GM12878 (cell line): ENCODE measurements around the gene MAST3. TPM values are rescaled to one million over a fixed set of nuclear protein-coding genes. Genes with fewer than 3 reads are reported as not detected.

Source experiments
- ATF2 ChIP-seq: IDR thresholded peaks from 2 replicates; pipeline ENCODE4 v1.6.1; 2012; ENCODE audit warnings: low read length, inconsistent platforms
- BHLHE40 ChIP-seq, 2 experiments: fragments of 450-650 bp in 1 of 2; IDR thresholded peaks; 2 replicates each; pipeline ENCODE4 v1.6.1; 2011 to 2017; ENCODE audit warnings: low read depth in 2 of 2, borderline replicate concordance in 1 of 2, improper control_type of control experiment in 1 of 2, low read length in 1 of 2, mild to moderate bottlenecking in 1 of 2
- FOXK2 ChIP-seq: fragments of 450-650 bp; IDR thresholded peaks from 2 replicates; pipeline ENCODE4 v1.6.1; 2017; ENCODE audit warnings: mild to moderate bottlenecking, moderate library complexity
- GABPA ChIP-seq: IDR thresholded peaks from 2 replicates; pipeline ENCODE4 v1.6.1; 2014; ENCODE audit warnings: antibody characterized with exemption, low read depth, mild to moderate bottlenecking, inconsistent platforms
- NFYA ChIP-seq: IDR thresholded peaks from 2 replicates; pipeline ENCODE4 v1.6.1; 2011; ENCODE audit warnings: low read depth, mild to moderate bottlenecking, low read length, improper control_type of control experiment, borderline replicate concordance
- RAD51 ChIP-seq: fragments of 450-650 bp; IDR thresholded peaks from 2 replicates; pipeline ENCODE4 v1.6.1; 2016; ENCODE audit warnings: moderate library complexity, mild to moderate bottlenecking, inconsistent platforms
- RELA ChIP-seq: fragments of 450-650 bp; IDR thresholded peaks from 2 replicates; pipeline ENCODE4 v1.8.0; 2014; ENCODE audit warnings: borderline replicate concordance; ENCODE audit not compliant: partially characterized antibody
- RELB ChIP-seq: fragments of 450-650 bp; IDR thresholded peaks from 2 replicates; pipeline ENCODE4 v1.6.1; 2017; ENCODE audit warnings: low read depth, mild to moderate bottlenecking, moderate library complexity
- RUNX3 ChIP-seq: IDR thresholded peaks from 2 replicates; pipeline ENCODE4 v1.6.1; 2012; ENCODE audit warnings: low read length, inconsistent platforms
- SP1 ChIP-seq: IDR thresholded peaks from one replicate; pipeline ENCODE4 v1.6.1; 2011; ENCODE audit warnings: low read depth, low read length
- TCF12 ChIP-seq: IDR thresholded peaks from 2 replicates; pipeline ENCODE4 v1.6.1; 2011; ENCODE audit warnings: low read depth, mild to moderate bottlenecking, low read length
- YBX1 ChIP-seq: fragments of 450-650 bp; IDR thresholded peaks from 2 replicates; pipeline ENCODE4 v1.6.1; 2016; ENCODE audit warnings: antibody characterized with exemption
- ZBED1 ChIP-seq: IDR thresholded peaks from 2 replicates; pipeline ENCODE4 v1.6.1; 2016; ENCODE audit warnings: borderline replicate concordance
- ZBTB33 ChIP-seq: fragments of 450-650 bp; IDR thresholded peaks from 2 replicates; pipeline ENCODE4 v1.6.1; 2017; ENCODE audit warnings: mild to moderate bottlenecking
- ZNF207 ChIP-seq: fragments of 450-650 bp; IDR thresholded peaks from 2 replicates; pipeline ENCODE4 v1.6.1; 2014; ENCODE audit warnings: antibody characterized with exemption, mild to moderate bottlenecking, borderline replicate concordance
- polyA plus RNA-seq, 11 experiments: library from polyadenylated mRNA; depleted of rRNA in 4 of 11; unstranded in 6 of 11; stranded (reverse) in 5 of 11; fragments of >200 nt; fragmentation: Nextera tagmentation in 4 of 11; fragmentation: Illumina TruSeq in 1 of 11; extraction: Ambion mirVana in 4 of 11; extraction: Trizol in 1 of 11; gene quantifications; 1 replicate in 1 of 11; 2 replicates in 10 of 11; pipeline versions ENCODE4 v1.2.1 to v1.2.3, GENCODE V29; 2011 to 2016; ENCODE audit warnings: inconsistent platforms in 2 of 11, missing spikeins in 2 of 11, low read depth in 1 of 11
- total RNA-seq, 4 experiments: library from RNA; depleted of rRNA in 3 of 4; stranded (reverse); fragments of >200 nt in 3 of 4; fragmentation: Illumina TruSeq in 1 of 4; extraction: Trizol in 1 of 4; gene quantifications; 2 replicates each; pipeline versions ENCODE4 v1.2.1 to v1.2.3, GENCODE V29; 2013 to 2021
- TF ChIP-seq, protein P1 (sequence below): IDR thresholded peaks from 2 replicates; pipeline ENCODE4 v1.6.1; 2011; ENCODE audit warnings: low read depth, low read length, improper control_type of control experiment, borderline replicate concordance
- TF ChIP-seq, protein P2 (sequence below): fragments of 450-650 bp; IDR thresholded peaks from 2 replicates; pipeline ENCODE4 v1.6.1; 2018; ENCODE audit warnings: borderline replicate concordance, mild to moderate bottlenecking; ENCODE audit not compliant: partially characterized antibody

Gene MAST3
- total and polyA plus RNA-seq, 10 of the 15 experiments (the other 5 are each of a cell fraction or from before 2014, with no cell fraction given), result 3.0 to 22.2 (median 7.5) TPM

DNA sequence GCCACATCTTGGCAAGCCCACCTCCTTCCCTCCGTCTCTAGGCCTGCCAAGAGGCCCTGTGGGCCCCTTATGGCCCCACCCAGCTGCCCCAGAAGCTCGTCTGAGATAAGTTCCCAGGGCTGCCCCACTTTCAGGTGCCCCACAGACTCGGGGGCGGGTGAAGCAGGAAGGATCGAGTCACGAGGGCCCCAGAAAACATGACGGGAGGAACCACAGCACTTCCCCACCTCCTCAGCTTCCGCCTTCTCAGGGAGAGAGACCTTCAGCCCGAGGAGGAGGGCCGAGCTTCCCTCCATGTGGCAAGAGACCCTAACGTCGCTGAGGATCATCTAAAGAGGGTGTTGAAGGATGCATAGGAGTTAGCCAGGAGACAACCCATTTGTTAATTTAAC is 6.4 kb upstream of the MAST3 start (continued):
- TF ChIP-seq YBX1 (no peak), NFYA (no peak), RAD51 (peak; percentile 82), BHLHE40 (IDR thresholded peaks at IDR 0.05; ENCODE audit: borderline replicate concordance in 1 of 2, low read depth in 2 of 2, low read length in 1 of 2) (peak; percentile 68 to 77), ZBED1 (no peak), SP1 (no peak), RUNX3 (peak; percentile 78), ATF2 (no peak), GABPA (peak; percentile 53; the same call in 1 of the 2 replicates), TCF12 (no peak), RELA (no peak), FOXK2 (no peak), ZNF207 (0 out of 2 replicates have a peak, but pooled peaks have one; percentile 20), ZBTB33 (no peak), RELB (peak; percentile 46; the same call in 1 of the 2 replicates)
- TF ChIP-seq, protein P1, sequence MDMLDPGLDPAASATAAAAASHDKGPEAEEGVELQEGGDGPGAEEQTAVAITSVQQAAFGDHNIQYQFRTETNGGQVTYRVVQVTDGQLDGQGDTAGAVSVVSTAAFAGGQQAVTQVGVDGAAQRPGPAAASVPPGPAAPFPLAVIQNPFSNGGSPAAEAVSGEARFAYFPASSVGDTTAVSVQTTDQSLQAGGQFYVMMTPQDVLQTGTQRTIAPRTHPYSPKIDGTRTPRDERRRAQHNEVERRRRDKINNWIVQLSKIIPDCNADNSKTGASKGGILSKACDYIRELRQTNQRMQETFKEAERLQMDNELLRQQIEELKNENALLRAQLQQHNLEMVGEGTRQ, result peak; percentile 32; the same call in 1 of the 2 replicates
- TF ChIP-seq, protein P2, sequence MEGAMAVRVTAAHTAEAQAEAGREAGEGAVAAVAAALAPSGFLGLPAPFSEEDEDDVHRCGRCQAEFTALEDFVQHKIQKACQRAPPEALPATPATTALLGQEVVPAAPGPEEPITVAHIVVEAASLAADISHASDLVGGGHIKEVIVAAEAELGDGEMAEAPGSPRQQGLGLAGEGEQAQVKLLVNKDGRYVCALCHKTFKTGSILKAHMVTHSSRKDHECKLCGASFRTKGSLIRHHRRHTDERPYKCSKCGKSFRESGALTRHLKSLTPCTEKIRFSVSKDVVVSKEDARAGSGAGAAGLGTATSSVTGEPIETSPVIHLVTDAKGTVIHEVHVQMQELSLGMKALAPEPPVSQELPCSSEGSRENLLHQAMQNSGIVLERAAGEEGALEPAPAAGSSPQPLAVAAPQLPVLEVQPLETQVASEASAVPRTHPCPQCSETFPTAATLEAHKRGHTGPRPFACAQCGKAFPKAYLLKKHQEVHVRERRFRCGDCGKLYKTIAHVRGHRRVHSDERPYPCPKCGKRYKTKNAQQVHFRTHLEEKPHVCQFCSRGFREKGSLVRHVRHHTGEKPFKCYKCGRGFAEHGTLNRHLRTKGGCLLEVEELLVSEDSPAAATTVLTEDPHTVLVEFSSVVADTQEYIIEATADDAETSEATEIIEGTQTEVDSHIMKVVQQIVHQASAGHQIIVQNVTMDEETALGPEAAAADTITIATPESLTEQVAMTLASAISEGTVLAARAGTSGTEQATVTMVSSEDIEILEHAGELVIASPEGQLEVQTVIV, result no peak
